Measurements from ENCODE around the gene ABCA4.

DNA sequence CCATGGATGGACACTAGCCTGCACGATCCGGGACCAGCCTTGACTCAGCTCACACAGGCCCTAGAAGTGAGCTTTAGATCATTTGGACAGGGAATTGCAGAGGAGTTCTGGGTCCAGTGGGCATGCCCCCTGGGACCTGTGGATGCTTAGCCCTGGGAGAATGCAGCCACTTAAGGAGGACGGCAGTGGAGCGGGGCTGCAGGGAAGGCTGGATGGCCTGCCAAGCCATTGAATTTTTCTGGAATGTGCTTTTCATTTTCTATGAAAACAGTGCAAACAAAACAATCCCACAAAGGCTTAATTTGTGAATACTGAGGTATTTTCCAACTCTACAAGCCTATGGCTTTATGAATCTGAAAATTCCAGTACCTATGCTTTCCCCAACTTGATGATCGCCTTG is 131.3 kb downstream of the ABCA4 start:
- TF ChIP-seq POLR2A (IDR thresholded peaks at IDR 0.05) (no peak), CTCF (IDR thresholded peaks at IDR 0.05) (no peak)

Data from Peyer's patch (tissue), 4 donors.